HEK293 (cell line): ENCODE data around the gene SOX13.
A peak's percentile ranks its signal among the peaks of the same experiment; 100 is the strongest.

ENCODE experiments used
- CTCF ChIA-PET: fragments of 350-600 bp; formaldehyde crosslinking; extraction: SDS; loops from one replicate; lab custom pipeline; 2021; ENCODE audit warnings: antibody characterized with exemption; lab: Yijun Ruan, JAX
- POLR2A ChIA-PET: fragments of 300-600 bp; formaldehyde crosslinking; extraction: SDS; loops from one replicate; lab custom pipeline; 2020; ENCODE audit warnings: antibody characterized with exemption, inconsistent platforms; lab: Yijun Ruan, JAX
- H3K27ac ChIP-seq: fragments of 200-500 bp; sonication (Bioruptor generic); 2 replicates; pipeline ENCODE4 v1.5.1; 2014; ENCODE audit warnings: low read depth, low read length, control low read depth, inconsistent platforms; ENCODE audit errors: extremely low read depth
- H3K36me3 ChIP-seq, 2 experiments: fragments of 200-500 bp in 1 of 2; sonication (Bioruptor generic) in 1 of 2; 1 replicate in 1 of 2; 2 replicates in 1 of 2; pipeline ENCODE4 v1.5.1; 2014 to 2017; ENCODE audit warnings: inconsistent platforms in 2 of 2, low read length in 2 of 2; ENCODE audit not compliant: control insufficient read depth in 2 of 2, insufficient read depth in 1 of 2
- H3K4me1 ChIP-seq: fragments of 200-500 bp; sonication (Bioruptor generic); 2 replicates; pipeline ENCODE4 v1.5.1; 2014; ENCODE audit warnings: mild to moderate bottlenecking, low read length, inconsistent platforms; ENCODE audit not compliant: control insufficient read depth, insufficient read depth
- H3K4me3 ChIP-seq: 2 replicates; pipeline ENCODE4 v1.5.1; 2011; ENCODE audit warnings: low read depth, mild to moderate bottlenecking, control low read depth, low read length, moderate library complexity
- H3K9me3 ChIP-seq: fragments of 200-500 bp; sonication (Bioruptor generic); 2 replicates; pipeline ENCODE4 v1.5.1; 2014; ENCODE audit warnings: low read depth, low read length, inconsistent platforms; ENCODE audit not compliant: control insufficient read depth, insufficient read depth
- BCL6B ChIP-seq: fragments of 450-650 bp; formaldehyde crosslinking; IDR thresholded peaks from 2 replicates; pipeline ENCODE4 v1.5.1; 2017; ENCODE audit warnings: missing biosample characterization, missing genetic modification characterization
- FEZF1 ChIP-seq: fragments of 450-650 bp; formaldehyde crosslinking; IDR thresholded peaks from 2 replicates; pipeline ENCODE4 v1.5.1; 2016; ENCODE audit warnings: missing biosample characterization, missing genetic modification characterization
- GLIS1 ChIP-seq: fragments of 450-650 bp; formaldehyde crosslinking; IDR thresholded peaks from 2 replicates; pipeline ENCODE4 v1.5.1; 2016; ENCODE audit warnings: missing biosample characterization, missing genetic modification characterization
- IKZF3 ChIP-seq: fragments of 450-650 bp; IDR thresholded peaks from 2 replicates; pipeline ENCODE4 v1.5.0; 2018; ENCODE audit warnings: missing biosample characterization, mild to moderate bottlenecking, missing genetic modification characterization, moderate library complexity
- MEIS1 ChIP-seq: sonication (generic); formaldehyde crosslinking; IDR thresholded peaks from 2 replicates; pipeline ENCODE4 v1.8.1; 2022; ENCODE audit warnings: missing genetic modification reagents, mild to moderate bottlenecking, borderline replicate concordance
- OSR2 ChIP-seq: fragments of 450-650 bp; formaldehyde crosslinking; IDR thresholded peaks from 2 replicates; pipeline ENCODE4 v1.5.1; 2016; ENCODE audit warnings: missing biosample characterization, missing genetic modification characterization
- PATZ1 ChIP-seq: fragments of 450-650 bp; formaldehyde crosslinking; IDR thresholded peaks from 2 replicates; pipeline ENCODE4 v1.5.1; 2016; ENCODE audit warnings: missing biosample characterization, missing genetic modification characterization
- PBX3 ChIP-seq: sonication (generic); formaldehyde crosslinking; IDR thresholded peaks from 2 replicates; pipeline ENCODE4 v1.8.1; 2022; ENCODE audit warnings: mild to moderate bottlenecking, moderate library complexity, missing genetic modification reagents
- PRDM1 ChIP-seq: fragments of 450-650 bp; formaldehyde crosslinking; IDR thresholded peaks from 2 replicates; pipeline ENCODE4; 2016; ENCODE audit warnings: missing biosample characterization, missing genetic modification characterization
- YY2 ChIP-seq: fragments of 450-650 bp; formaldehyde crosslinking; IDR thresholded peaks from 2 replicates; pipeline ENCODE4 v1.5.1; 2016; ENCODE audit warnings: missing biosample characterization, missing genetic modification characterization
- ZBTB26 ChIP-seq: fragments of 450-650 bp; formaldehyde crosslinking; optimal IDR thresholded peaks from 2 replicates; pipeline ENCODE3; 2016; ENCODE audit warnings: missing biosample characterization, mild to moderate bottlenecking, missing genetic modification characterization
- ZBTB48 ChIP-seq: fragments of 450-650 bp; formaldehyde crosslinking; IDR thresholded peaks from 2 replicates; pipeline ENCODE4 v1.5.1; 2016; ENCODE audit warnings: missing biosample characterization, missing genetic modification characterization
- ZNF112 ChIP-seq: fragments of 450-650 bp; formaldehyde crosslinking; IDR thresholded peaks from 2 replicates; pipeline ENCODE4 v1.5.0; 2017; ENCODE audit warnings: missing biosample characterization, missing genetic modification characterization
- ZNF114 ChIP-seq: fragments of 450-650 bp; formaldehyde crosslinking; IDR thresholded peaks from 2 replicates; pipeline ENCODE4 v1.5.0; 2017; ENCODE audit warnings: missing biosample characterization, missing genetic modification characterization
- ZNF223 ChIP-seq: fragments of 450-650 bp; formaldehyde crosslinking; IDR thresholded peaks from 2 replicates; pipeline ENCODE4 v1.5.1; 2016; ENCODE audit warnings: missing biosample characterization, missing genetic modification characterization
- ZNF239 ChIP-seq: fragments of 450-650 bp; formaldehyde crosslinking; IDR thresholded peaks from 2 replicates; pipeline ENCODE4 v1.5.1; 2016; ENCODE audit warnings: missing biosample characterization, missing genetic modification characterization
- ZNF302 ChIP-seq: fragments of 450-650 bp; formaldehyde crosslinking; IDR thresholded peaks from 2 replicates; pipeline ENCODE4 v1.5.1; 2016; ENCODE audit warnings: missing biosample characterization, missing genetic modification characterization, low read depth
- ZNF341 ChIP-seq: fragments of 450-650 bp; formaldehyde crosslinking; IDR thresholded peaks from 2 replicates; pipeline ENCODE4; 2016; ENCODE audit warnings: low read depth, missing biosample characterization, missing genetic modification characterization
- ZNF571 ChIP-seq: fragments of 450-650 bp; formaldehyde crosslinking; IDR thresholded peaks from 2 replicates; pipeline ENCODE4 v1.5.0; 2017; ENCODE audit warnings: missing biosample characterization, missing genetic modification characterization
- ZNF596 ChIP-seq: fragments of 450-650 bp; IDR thresholded peaks from 2 replicates; pipeline ENCODE4 v1.5.0; 2018; ENCODE audit warnings: missing biosample characterization, mild to moderate bottlenecking, missing genetic modification characterization, moderate library complexity
- ZNF645 ChIP-seq: fragments of 450-650 bp; formaldehyde crosslinking; IDR thresholded peaks from 2 replicates; pipeline ENCODE4; 2016; ENCODE audit warnings: missing biosample characterization, missing genetic modification characterization
- ZNF658 ChIP-seq: fragments of 450-650 bp; formaldehyde crosslinking; IDR thresholded peaks from 2 replicates; pipeline ENCODE4; 2016; ENCODE audit warnings: missing biosample characterization, missing genetic modification characterization
- ZNF692 ChIP-seq: fragments of 450-650 bp; formaldehyde crosslinking; IDR thresholded peaks from 2 replicates; pipeline ENCODE4 v1.5.1; 2016; ENCODE audit warnings: missing biosample characterization, missing genetic modification characterization
- ZNF792 ChIP-seq: fragments of 450-650 bp; formaldehyde crosslinking; IDR thresholded peaks from 2 replicates; pipeline ENCODE4 v1.5.1; 2016; ENCODE audit warnings: missing biosample characterization, missing genetic modification characterization
- TF ChIP-seq, protein P1 (sequence below): fragments of 450-650 bp; formaldehyde crosslinking; IDR thresholded peaks from 2 replicates; pipeline ENCODE4 v1.5.1; 2017; ENCODE audit warnings: missing biosample characterization, missing genetic modification characterization
- TF ChIP-seq, protein P2 (sequence below): fragments of 450-650 bp; formaldehyde crosslinking; IDR thresholded peaks from 2 replicates; pipeline ENCODE4 v1.5.1; 2016; ENCODE audit warnings: missing biosample characterization, missing genetic modification characterization

The SOX13 gene

DNA sequence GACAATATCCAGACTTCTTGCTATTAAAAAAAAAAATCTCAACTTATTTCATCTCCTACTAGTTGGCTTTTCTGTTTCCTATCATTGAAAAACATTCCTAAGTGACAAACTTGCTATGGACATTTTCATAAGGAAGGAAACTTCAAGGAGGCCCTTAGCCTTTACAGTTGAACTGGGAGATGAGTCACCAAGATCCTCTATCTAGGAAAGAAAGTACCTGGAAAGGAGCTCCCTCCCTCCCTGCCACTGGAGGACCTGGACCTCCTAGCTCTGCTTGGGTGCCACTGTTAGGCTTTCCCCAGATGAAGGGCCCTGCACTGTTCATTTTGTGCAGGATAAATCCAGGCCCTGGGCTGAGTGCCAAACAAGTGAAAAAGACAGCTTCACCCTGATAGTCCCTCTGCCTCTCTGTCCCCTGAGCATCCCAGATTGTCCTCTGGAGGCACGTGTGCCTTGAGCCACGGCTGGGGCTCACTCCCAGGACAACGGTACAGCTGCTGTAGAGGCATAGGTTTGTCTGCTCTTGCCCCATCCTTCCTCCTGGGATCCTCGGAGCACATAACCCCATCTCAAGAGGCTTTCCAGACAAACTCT is 40.2 kb upstream of the SOX13 start:
- CTCF ChIA-PET: interaction anchor here (0.7 to 1.0 kb wide), 2 partner anchors 96 to 106 kb away, joined by 4 to 7 read pairs; no protein-coding TSS in a partner anchor
- POLR2A ChIA-PET: no interaction called here
- no peaks in the 10 kb centered on the region for H3K36me3 ChIP-seq
- TF ChIP-seq ZNF341 (no peak), ZNF239 (tag by site-specific recombination) (no peak), MEIS1 (CRISPR knock-in tag) (no peak), ZNF645 (tag by site-specific recombination) (no peak), IKZF3 (tag by site-specific recombination) (no peak), ZNF692 (tag by site-specific recombination) (no peak), ZBTB48 (tag by site-specific recombination) (0 out of 2 replicates have a peak, but pooled peaks have one; percentile 47), PRDM1 (tag by site-specific recombination) (no peak), GLIS1 (tag by site-specific recombination) (no peak), FEZF1 (tag by site-specific recombination) (peak; percentile 33; the same call in 1 of the 2 replicates), ZNF596 (tag by site-specific recombination) (no peak), ZBTB26 (tag by site-specific recombination) (no peak), BCL6B (peak; percentile 94), ZNF223 (no peak), YY2 (no peak), ZNF571 (tag by site-specific recombination) (no peak), ZNF114 (no peak), PATZ1 (tag by site-specific recombination) (no peak), PBX3 (CRISPR knock-in tag) (no peak), ZNF302 (tag by site-specific recombination) (no peak), ZNF792 (tag by site-specific recombination) (no peak), ZNF112 (tag by site-specific recombination) (no peak), ZNF658 (tag by site-specific recombination) (no peak), OSR2 (tag by site-specific recombination) (no peak)
- TF ChIP-seq, protein P1, sequence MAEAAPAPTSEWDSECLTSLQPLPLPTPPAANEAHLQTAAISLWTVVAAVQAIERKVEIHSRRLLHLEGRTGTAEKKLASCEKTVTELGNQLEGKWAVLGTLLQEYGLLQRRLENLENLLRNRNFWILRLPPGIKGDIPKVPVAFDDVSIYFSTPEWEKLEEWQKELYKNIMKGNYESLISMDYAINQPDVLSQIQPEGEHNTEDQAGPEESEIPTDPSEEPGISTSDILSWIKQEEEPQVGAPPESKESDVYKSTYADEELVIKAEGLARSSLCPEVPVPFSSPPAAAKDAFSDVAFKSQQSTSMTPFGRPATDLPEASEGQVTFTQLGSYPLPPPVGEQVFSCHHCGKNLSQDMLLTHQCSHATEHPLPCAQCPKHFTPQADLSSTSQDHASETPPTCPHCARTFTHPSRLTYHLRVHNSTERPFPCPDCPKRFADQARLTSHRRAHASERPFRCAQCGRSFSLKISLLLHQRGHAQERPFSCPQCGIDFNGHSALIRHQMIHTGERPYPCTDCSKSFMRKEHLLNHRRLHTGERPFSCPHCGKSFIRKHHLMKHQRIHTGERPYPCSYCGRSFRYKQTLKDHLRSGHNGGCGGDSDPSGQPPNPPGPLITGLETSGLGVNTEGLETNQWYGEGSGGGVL (tag by site-specific recombination): no peak
- TF ChIP-seq, protein P2, sequence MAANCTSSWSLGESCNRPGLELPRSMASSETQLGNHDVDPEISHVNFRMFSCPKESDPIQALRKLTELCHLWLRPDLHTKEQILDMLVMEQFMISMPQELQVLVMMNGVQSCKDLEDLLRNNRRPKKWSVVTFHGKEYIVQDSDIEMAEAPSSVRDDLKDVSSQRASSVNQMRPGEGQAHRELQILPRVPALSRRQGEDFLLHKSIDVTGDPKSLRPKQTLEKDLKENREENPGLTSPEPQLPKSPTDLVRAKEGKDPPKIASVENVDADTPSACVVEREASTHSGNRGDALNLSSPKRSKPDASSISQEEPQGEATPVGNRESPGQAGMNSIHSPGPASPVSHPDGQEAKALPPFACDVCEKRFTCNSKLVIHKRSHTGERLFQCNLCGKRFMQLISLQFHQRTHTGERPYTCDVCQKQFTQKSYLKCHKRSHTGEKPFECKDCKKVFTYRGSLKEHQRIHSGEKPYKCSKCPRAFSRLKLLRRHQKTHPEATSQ (tag by site-specific recombination): no peak
- no peak overlapping the region for H3K4me3 ChIP-seq
- no peaks in the 10 kb centered on the region for H3K9me3 ChIP-seq
- H3K4me1 ChIP-seq: peaks cover 5% of the 10 kb centered on the region; the same call in 1 of the 2 replicates
- no peak overlapping the region for H3K27ac ChIP-seq
